Measurements from ENCODE around the gene NCOR1. TPM values are rescaled to one million over a fixed set of nuclear protein-coding genes. Genes with fewer than 3 reads are reported as not detected.

Gene NCOR1
- total RNA-seq, 2 experiments from 2014 or later: 68.0 to 134 TPM

DNA sequence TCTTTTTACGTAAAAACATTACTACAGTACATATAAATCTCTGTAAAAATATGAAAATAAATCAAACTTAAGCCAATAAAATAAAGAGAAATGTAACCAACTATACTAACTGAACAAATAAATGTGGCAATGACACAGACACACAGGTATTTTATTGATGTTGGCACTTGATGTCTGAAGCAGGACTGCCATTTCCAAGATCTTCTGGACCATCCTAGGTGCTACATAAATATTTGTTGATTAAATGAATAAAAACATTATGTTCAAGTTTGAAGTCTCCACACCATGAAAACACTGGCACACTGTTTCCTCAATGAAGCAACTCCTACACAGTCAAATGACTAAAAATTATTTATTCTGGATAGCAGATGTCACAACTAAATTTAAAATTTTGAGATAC lies 106.9 kb downstream of the NCOR1 start:
- H3K79me2 ChIP-seq (ENCODE audit: insufficient read depth, low read depth, low read length): no peaks in the 10 kb centered on the region
- H2AFZ ChIP-seq (ENCODE audit: low read length): no peak overlapping the region
- H3K36me3 ChIP-seq (ENCODE audit: insufficient read depth, low read length): peaks cover 32% of the 10 kb centered on the region
- H3K9me2 ChIP-seq (ENCODE audit: insufficient read depth, low read length): 0 out of 2 replicates have a peak, but pooled peaks cover 3% of the 10 kb centered on the region
- CTCF ChIA-PET (ENCODE audit: unreplicated experiment): no interaction called here
- TF ChIP-seq, protein P1, sequence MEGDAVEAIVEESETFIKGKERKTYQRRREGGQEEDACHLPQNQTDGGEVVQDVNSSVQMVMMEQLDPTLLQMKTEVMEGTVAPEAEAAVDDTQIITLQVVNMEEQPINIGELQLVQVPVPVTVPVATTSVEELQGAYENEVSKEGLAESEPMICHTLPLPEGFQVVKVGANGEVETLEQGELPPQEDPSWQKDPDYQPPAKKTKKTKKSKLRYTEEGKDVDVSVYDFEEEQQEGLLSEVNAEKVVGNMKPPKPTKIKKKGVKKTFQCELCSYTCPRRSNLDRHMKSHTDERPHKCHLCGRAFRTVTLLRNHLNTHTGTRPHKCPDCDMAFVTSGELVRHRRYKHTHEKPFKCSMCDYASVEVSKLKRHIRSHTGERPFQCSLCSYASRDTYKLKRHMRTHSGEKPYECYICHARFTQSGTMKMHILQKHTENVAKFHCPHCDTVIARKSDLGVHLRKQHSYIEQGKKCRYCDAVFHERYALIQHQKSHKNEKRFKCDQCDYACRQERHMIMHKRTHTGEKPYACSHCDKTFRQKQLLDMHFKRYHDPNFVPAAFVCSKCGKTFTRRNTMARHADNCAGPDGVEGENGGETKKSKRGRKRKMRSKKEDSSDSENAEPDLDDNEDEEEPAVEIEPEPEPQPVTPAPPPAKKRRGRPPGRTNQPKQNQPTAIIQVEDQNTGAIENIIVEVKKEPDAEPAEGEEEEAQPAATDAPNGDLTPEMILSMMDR (conservative IDR thresholded peaks at IDR 0.05; ENCODE audit: low read length): no peak
- no peak for TF ChIP-seq EZH2phosphoT487 (IDR thresholded peaks at IDR 0.05; ENCODE audit: borderline replicate concordance, low read depth, low read length)
- no peak overlapping the region for H3K4me3 ChIP-seq (ENCODE audit: low read depth, low read length, poor library complexity, severe bottlenecking)
- no peaks in the 10 kb centered on the region for H3K9me3 ChIP-seq (ENCODE audit: low read length)
- H3K4me1 ChIP-seq (ENCODE audit: insufficient read depth, low read length, poor library complexity, severe bottlenecking): no peaks in the 10 kb centered on the region
- POLR2A ChIA-PET: interaction anchor here (0.7 kb wide), 1 partner anchor 99 kb away, joined by 4 read pairs; no protein-coding TSS in a partner anchor
- BruUV-seq (replicated peaks): no TSS peak
- no peak overlapping the region for H3K27ac ChIP-seq (ENCODE audit: low read depth, low read length, poor library complexity, severe bottlenecking)
- no peak for DNase-seq (ENCODE audit: low spot score)
- H3K4me2 ChIP-seq (ENCODE audit: low read length): no peak overlapping the region
- intact Hi-C loops (cut with micrococcal nuclease; ENCODE audit: unreplicated experiment): no loop called here
- H4K20me1 ChIP-seq (ENCODE audit: insufficient read depth, low read length): no peaks in the 10 kb centered on the region

DNA sequence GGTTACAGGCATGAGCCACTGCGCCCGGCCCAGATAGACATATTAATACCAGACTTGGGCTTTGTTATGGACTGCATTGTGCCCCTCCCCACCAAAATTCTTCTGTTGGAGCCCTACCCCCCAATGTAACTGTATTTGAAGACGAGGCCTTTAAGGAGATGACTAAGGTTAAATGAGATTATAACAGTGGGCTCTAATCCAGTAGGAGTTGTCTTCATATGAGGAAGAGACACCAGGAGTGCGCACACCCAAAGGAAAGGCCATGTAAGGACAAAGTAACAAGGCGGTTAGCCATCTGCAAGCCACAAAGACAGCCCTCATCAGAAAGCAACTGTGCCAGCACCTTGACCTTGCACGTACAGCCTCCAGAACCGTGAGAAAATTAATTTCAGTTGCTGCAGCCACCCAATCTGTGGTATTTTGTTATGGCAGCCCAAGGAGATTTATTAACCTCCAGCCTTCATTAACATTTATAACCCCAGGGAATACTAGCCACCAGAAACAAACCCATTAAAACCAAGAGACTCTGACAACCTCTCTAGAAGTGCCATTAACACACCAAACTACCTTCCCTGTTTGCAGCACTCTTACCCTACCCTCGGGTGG lies 108.1 kb downstream of the NCOR1 start:
- no peak overlapping the region for H2AFZ ChIP-seq (ENCODE audit: low read length)
- H3K4me1 ChIP-seq (ENCODE audit: insufficient read depth, low read length, poor library complexity, severe bottlenecking): no peaks in the 10 kb centered on the region
- TF ChIP-seq, protein P1 (conservative IDR thresholded peaks at IDR 0.05; ENCODE audit: low read length): no peak
- TF ChIP-seq EZH2phosphoT487 (IDR thresholded peaks at IDR 0.05; ENCODE audit: borderline replicate concordance, low read depth, low read length): no peak
- DNase-seq (ENCODE audit: low spot score): no peak
- no peak overlapping the region for H3K4me3 ChIP-seq (ENCODE audit: low read depth, low read length, poor library complexity, severe bottlenecking)
- no peaks in the 10 kb centered on the region for H3K79me2 ChIP-seq (ENCODE audit: insufficient read depth, low read depth, low read length)
- H3K36me3 ChIP-seq (ENCODE audit: insufficient read depth, low read length): peaks cover 27% of the 10 kb centered on the region
- H4K20me1 ChIP-seq (ENCODE audit: insufficient read depth, low read length): no peaks in the 10 kb centered on the region
- no peaks in the 10 kb centered on the region for H3K9me3 ChIP-seq (ENCODE audit: low read length)
- H3K27ac ChIP-seq (ENCODE audit: low read depth, low read length, poor library complexity, severe bottlenecking): no peak overlapping the region
- BruUV-seq (replicated peaks): no TSS peak
- ChIA-PET CTCF (ENCODE audit: unreplicated experiment) (no interaction called here), POLR2A (no interaction called here)
- intact Hi-C loops (cut with micrococcal nuclease; ENCODE audit: unreplicated experiment): no loop called here
- no peak overlapping the region for H3K4me2 ChIP-seq (ENCODE audit: low read length)
- H3K9me2 ChIP-seq (ENCODE audit: insufficient read depth, low read length): 0 out of 2 replicates have a peak, but pooled peaks cover 3% of the 10 kb centered on the region

DNA sequence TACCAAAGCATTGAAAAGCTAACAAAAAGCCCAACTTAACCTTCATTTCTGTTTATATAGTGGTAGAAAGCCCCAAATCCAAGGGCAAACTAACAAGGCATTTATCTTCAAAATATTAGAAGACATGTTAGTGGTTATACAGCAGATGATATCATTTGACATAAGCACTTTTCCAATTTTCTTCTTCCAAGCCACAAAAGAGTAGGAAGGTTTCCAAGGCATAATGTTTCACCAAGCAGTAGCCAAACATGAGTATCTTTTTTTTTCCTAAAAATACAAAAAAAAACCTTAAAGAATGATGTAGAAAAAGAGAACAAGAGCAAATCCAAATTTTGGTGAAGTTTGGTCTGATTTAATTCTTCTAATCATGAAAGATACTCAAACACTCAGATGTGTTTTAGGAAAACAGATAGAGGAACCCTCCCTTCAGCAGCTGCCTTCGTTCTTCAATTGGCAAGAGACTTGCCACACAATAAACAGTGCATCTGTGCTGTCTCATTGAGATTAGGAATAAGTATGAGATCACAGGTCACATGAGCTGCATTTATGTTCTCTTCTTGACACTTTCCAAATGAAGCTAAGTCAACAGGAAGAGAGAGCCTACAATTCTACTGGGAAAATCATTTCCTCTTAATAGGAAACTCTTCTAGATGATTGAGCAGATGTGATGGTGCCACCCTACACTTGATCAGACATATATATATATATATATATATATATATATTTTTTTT lies 109.0 kb downstream of the NCOR1 start:
- peaks cover 37% of the 10 kb centered on the region for H3K36me3 ChIP-seq (ENCODE audit: insufficient read depth, low read length)
- no peaks in the 10 kb centered on the region for H3K4me1 ChIP-seq (ENCODE audit: insufficient read depth, low read length, poor library complexity, severe bottlenecking)
- POLR2A ChIA-PET: no interaction called here
- no peak overlapping the region for H3K4me3 ChIP-seq (ENCODE audit: low read depth, low read length, poor library complexity, severe bottlenecking)
- TF ChIP-seq, protein P1 (conservative IDR thresholded peaks at IDR 0.05; ENCODE audit: low read length): no peak
- no peak for TF ChIP-seq EZH2phosphoT487 (IDR thresholded peaks at IDR 0.05; ENCODE audit: borderline replicate concordance, low read depth, low read length)
- no peak overlapping the region for H3K4me2 ChIP-seq (ENCODE audit: low read length)
- H3K27ac ChIP-seq (ENCODE audit: low read depth, low read length, poor library complexity, severe bottlenecking): no peak overlapping the region
- intact Hi-C loops (cut with micrococcal nuclease; ENCODE audit: unreplicated experiment): no loop called here
- CTCF ChIA-PET (ENCODE audit: unreplicated experiment): no interaction called here
- no peak for DNase-seq (ENCODE audit: low spot score)
- H4K20me1 ChIP-seq (ENCODE audit: insufficient read depth, low read length): no peaks in the 10 kb centered on the region
- no peaks in the 10 kb centered on the region for H3K9me3 ChIP-seq (ENCODE audit: low read length)
- 0 out of 2 replicates have a peak, but pooled peaks cover 3% of the 10 kb centered on the region for H3K9me2 ChIP-seq (ENCODE audit: insufficient read depth, low read length)
- no peak overlapping the region for H2AFZ ChIP-seq (ENCODE audit: low read length)
- no peaks in the 10 kb centered on the region for H3K79me2 ChIP-seq (ENCODE audit: insufficient read depth, low read depth, low read length)
- no TSS peak for BruUV-seq (replicated peaks)

All from OCI-LY7 (cell line).